HG02870 (cell line): ENCODE data around the gene ZFYVE28.

Experiments used
- ATAC-seq: cut with Tn5 transposase; IDR thresholded peaks from one replicate; pipeline ENCODE4 v1.9.1; 2021; ENCODE audit warnings: mild to moderate bottlenecking, moderate library complexity; ENCODE audit not compliant: unreplicated experiment

The ZFYVE28 gene

GRCh38 chr4:2291705-2292645 is 126.5 kb downstream of the ZFYVE28 start:
- no peak for ATAC-seq

- ATAC-seq = no peak
These were observed 127.3 kb downstream of the ZFYVE28 start for GRCh38 chr4:2290974-2291704.

DNA sequence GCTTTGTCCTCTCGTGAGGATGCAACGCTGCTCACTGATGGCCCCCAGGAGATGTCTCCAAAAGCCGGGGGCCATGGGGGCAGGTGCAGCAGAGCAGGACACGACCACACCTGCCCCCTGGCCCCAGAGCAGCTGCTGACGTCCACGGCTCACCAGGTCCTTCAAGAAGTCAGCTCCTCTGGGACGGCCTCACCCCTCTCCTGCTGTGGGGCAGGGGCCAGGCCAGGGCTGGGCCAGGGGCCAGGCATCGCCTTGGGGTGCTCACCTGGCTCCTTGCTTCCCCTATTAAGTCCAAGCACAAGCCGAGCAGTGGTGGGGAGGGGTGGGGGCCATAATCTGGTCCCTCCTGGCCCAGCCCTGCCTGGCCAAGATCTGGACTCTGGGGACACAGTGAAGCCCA is 128.0 kb downstream of the ZFYVE28 start:
- no peak for ATAC-seq

DNA sequence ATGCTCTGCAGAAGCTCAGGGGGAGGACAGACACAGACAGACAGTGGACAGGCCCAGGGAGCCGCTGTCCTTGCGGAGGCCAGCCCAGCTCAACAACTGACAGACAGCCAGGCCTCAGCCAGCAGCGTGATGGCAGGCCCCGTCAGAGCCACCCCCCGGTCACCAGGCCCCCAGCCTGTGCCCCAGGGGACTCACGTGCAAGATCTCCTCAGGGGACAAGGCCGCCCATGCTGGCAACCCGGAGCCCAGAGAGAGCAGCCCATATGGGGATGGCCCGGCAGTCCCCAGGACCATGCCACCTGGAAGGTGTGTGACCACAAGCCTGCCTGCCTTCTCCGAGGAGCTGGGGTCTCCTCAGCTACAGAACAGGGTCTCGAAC is 128.5 kb downstream of the ZFYVE28 start:
- ATAC-seq = no peak

DNA sequence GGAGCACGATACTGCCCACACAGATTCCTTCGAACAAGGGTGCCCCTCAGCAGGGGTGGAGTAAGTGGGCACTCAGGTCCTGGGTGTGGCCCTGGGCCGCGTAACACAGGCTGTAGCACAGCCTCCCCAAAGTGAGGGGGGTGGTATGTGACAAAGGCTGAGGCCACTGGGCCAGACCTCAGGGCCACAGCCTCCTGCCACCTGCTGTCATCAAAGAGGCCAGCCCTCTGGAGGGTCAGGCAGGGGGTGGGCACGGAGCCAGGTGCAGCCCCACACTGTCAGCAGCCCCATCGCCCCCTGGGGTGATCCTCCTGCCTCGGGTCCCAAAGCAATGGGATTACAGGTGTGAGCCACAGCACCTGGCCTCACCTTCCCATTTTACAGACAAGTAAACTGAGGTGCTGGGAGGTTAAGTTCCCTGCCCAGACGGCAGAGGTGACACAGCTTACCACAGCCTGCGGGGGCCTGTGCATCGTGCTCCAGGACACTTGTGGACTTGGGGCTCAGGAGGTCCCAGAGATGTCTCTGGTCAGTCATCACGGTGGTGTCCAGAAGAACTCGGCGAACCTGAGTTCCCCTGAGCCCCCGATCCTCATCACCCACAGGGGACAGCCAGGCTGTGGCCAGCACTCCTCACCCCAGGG is 129.0 kb downstream of the ZFYVE28 start:
- ATAC-seq = no peak

DNA sequence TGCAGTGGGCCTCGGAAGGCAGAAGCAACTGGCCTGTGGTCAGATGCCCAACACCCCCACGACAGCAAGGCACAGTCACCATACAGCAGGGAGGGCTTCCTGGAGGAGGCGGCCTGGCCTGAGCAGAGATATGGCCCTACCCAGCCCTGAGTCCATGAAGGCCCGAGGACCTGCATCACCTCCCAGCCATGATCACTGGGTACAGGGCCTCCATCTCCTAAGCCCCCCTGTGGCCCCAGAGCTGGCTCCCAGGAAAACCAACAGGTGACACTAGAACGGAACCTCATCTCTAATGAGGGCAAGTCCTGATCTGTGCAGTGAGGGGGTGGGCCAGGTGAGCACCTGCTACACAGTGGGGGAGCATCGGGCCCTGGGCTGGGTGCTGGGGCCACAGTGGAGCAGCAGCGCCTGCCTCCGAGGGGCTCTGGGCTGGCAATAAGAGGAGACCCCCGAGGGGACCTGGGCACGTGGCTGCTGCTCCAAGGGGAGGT is 130.3 kb downstream of the ZFYVE28 start:
- no peak for ATAC-seq

DNA sequence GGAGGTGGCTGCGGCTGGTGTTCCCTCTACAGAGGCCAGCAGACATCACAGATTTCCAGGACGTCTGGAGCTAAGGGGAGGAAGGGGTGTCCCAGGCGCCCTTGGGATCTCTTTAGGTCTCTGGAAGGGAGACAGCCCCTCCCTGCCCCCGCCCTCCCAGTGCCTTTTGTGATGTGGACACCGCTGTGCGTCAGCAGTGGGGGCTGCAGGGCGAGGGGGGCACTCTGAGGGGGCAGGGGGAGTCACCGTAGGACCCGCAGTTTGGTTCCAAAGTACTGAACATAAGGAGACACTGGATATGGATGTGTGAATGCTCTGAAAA is 130.9 kb downstream of the ZFYVE28 start:
- ATAC-seq = no peak

GRCh38 chr4:2286904-2287593 is 131.4 kb downstream of the ZFYVE28 start:
- no peak for ATAC-seq

DNA sequence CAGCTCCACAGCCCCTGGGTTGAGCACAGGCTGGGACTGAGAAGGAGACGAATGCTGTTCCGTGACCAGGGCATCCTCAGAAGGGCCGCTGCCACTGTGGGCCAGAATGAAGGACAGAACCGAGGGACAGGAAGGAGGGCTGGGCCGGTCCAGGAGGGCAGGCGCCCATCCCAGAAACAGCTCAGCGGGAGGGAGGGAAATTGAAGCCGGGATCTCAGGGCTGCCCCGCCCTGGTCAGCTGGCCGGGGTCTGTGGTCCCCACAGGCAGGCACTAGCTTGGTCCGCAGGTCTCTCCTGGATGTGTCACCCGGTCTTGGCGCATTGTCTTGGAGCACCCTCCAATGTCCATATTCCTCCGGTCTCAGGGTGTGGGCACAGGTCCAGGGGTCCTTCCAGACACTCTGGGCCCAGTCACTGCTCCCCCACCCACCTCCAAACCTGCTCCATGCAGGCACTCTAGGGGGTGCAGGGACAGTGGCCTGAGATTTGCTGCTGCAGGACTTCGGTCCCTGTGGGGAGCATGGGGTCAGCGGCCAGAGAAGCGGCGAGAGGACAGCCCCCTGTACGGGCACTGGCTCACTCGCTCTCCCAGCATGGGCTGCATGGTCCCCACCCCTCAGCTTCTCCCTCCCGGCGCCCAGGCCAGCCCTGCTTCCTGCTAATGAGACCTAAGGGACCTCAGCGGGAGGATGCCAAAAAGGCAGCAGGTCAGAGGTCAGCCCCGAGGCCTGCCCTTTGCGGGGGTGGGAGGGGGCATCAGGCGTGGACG is 132.6 kb downstream of the ZFYVE28 start:
- no peak for ATAC-seq

DNA sequence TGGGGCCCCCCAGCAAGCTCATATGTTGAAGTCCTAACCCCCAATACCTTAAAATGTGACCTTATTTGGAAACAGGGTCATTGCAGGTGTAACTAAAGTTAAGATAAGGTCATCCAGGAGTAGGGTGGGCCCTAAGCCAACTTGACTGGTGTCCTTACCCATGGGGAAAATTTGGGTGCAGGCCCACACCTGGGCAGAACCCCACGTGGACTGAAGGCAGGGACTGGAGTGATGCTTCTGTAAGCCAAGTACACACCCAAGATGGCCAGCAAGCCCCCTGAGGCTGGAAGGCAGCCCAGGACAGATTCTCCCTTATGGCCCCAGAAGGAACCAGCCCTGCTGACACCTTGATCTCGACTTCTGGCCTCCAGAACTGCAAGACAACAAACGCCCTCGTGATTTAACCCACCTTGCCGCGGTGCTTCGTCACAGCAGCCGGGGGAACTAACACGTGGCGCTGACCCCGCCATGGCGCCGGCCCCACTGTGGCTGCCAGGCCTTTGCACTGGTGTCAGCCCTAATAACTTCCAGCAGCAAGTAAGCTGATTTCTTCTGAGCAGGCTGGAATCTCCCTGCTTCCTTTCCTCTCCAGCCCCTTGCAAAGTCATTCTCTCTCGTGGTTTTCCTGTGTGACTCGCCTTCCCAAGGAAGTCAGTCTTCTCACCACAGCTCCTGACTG is 133.4 kb downstream of the ZFYVE28 start:
- ATAC-seq = no peak

DNA sequence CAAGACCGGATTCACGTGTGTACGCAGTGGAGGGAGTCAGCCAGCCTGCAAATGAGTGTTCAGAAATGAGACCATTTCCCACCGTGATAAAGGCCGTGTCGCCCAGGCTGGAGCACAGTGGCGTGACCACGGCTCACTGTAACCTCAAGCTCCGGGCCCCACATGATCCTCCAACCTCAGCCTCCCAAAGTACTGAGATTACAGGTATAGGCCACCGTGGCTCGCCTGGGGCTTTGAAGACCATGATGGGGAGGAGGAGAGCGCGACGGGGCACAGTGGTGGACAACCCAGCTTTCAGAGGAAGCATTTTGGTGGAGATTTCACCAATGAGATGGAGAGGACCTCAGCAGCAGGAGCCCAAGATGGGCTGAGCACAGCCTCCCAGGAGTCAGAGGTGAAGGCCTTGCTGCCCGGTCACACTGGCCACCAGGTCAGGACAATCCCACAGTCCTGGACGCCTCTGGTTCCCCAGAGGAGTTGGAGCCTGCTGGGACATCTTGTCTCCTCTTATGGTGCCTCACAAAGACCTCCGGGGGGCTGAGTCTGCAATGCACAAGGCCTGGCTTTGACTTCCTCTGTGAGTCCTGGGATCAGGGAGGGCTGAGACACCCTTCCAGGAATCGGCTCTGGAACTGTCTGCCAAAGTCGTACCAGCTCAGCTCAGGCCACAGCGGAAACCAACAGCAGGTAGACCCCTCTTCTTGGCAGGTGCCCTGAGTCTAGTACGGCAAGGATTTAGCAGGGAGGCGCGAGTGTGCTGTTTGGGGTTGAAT is 134.1 kb downstream of the ZFYVE28 start:
- ATAC-seq = no peak

- ATAC-seq = no peak
These were observed 135.2 kb downstream of the ZFYVE28 start for GRCh38 chr4:2283199-2283711.

DNA sequence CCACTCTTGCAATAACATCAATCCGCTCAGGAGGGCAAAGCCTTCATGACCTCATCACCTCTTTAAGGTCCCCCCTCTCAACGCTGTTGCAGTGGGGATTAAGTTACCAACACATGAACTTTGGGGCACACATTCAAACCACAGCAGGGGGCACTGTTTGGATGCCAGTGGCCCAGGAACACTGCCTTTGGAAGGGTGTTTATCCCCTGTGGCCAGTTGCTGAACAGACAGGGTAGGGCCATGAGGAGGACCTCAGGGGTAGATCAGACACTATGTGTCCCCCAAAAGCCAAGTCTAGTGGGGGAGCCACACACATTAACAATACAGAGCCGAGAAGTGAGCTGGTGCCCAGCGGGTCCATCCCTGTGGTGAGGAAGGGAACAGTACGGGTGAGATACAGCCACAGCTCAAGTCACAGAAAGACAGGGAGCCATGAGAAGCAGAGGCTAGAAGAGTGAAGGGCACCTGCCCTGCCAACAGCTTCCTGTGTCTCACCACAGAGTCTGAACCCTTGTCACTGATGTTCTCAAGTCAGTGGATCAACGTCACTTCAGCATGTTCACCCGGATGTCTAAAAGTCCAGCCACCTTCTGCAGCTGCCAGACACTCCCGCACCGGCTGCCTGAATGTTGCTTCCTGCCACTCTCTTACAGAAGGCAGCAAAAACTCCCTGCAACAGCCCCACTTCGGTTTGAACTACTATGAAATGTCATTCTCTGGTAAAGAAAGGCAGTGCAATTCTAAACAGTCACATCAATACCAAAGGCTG is 136.7 kb downstream of the ZFYVE28 start:
- peak; percentile 53 for ATAC-seq

DNA sequence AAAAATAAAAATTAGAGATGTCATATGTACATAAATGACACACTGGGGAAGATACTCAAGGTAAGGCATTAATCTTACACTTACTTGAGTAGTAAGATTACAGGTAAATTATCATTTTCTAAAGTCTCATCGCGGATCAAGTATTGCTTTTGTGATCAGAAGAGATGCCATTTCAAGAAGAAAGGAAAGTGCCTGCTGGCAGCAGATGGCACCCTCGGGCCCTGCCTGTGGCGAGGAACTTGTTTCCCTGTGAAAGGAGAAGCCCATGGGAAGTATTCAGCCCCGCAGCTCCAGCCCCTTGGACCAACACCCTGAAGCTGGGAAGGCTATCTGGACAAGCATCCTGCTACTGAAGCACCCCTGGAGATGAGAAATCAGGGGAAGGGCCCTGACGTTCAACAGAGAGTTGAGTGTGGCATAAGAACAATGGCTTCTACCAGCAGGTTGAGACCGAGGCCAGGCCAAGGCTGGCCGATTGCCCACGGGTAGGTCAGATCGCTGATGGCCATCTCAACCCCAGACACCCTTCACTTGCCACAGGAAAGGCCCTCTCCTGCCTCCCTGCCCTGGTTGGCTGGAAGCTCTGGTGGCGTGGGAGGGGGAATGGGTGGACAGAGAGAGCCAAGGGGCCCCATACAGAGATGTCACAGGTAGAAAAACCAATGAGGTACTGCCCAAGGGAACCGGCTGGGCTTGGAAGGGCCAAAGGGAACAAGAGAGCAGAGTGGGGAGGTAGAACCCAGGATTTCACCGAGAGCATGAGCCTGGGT is 137.7 kb downstream of the ZFYVE28 start:
- ATAC-seq = no peak

- no peak for ATAC-seq
These were observed 140.5 kb downstream of the ZFYVE28 start for GRCh38 chr4:2277956-2278355.

DNA sequence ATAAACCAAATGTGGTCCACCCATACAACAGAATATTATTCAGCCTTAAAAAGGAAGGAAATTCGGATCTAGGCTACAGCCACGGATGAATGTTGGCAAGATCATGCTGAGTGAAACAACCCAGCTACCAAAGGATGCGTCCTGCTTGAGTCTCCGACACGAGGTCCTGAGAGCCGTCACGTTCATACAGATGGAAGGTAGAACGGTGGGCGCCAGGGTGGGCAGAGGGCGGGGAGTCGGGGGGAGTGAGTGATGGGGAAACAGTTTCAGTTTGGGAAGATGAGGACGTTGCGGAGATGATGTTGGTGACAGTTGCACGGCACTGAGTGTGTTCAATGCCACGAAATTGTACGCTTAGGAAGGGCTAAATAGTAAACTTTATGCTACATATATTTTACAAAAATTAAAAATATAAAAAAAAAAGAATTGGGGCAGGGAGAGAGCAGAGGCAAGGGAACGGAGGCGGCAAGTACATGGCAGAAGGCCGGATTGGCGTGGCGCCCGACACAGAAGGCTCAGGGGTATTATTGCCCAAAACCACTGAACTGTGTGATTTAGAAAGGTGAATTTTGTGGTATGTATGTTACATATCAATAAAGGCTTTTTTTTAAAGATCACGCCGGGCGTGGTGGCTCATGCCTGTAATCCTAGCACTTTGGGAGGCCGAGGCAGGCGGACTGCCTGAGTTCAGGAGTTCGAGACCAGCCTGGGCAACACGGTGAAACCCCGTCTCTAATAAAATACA is 141.7 kb downstream of the ZFYVE28 start:
- ATAC-seq = no peak
